ENCODE measurements around the gene GEMIN7. TPM values are rescaled to one million over a fixed set of nuclear protein-coding genes. Genes with fewer than 3 reads are reported as not detected.
A peak's percentile ranks its signal among the peaks of the same experiment; 100 is the strongest.
"Not testable (repeated sequence)": the region's sequence is repeated elsewhere in the genome, so short reads cannot be mapped to it uniquely, and the experiment has no call there.

GEMIN7 gene
- total and polyA plus RNA-seq, 2 experiments from 2014 or later: 48.8 to 69.0 TPM

DNA sequence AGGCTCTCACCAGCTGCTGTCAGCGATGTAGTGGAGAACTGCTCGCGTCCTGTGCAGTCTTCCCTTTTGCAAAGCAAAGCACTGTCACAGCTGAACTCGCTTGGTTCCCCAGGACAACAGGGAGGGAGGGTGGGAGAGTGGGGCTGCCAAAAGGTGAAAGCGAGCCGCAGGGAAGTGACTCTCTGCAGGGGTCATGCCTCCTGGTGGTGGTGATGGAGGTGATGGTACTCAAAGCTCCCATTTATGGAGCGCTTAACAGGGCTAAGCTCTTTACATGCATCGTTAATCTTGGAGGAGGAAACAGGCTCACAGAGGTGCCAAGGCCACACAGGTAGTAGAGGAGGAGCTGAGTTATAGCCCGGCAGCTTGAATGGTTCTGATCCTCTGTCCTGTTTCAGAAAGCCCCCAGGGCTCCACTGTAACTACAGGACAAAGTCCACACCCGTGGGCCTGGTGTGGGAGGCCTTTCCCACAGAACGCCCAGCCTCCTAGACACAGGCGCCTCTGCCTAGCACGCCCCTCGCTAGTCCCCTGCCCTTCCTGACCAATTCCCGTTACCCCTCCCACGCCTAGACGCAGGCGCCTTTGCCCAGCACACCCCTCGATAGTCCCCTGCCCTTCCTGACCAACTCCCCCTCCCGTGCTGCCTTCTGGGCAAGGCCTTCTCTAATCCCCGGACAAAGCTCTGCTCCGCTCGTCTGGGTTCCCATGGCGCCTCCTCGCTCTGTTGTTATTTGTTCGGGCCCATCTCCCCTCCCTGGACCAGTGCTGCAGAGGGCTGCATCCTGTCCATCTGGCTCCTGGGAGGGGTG, 24.7 kb downstream of the GEMIN7 start:
- Histone ChIP-seq H3K36me3 (replicated peaks; ENCODE audit: insufficient read depth, low read depth) (no peaks in the 10 kb centered on the region), H3K79me2 (peaks cover 96% of the 10 kb centered on the region), H3K27me3 (no peaks in the 10 kb centered on the region), H3K4me2 (peak overlapping the region; percentile 65), H3K4me1 (ENCODE audit: insufficient read depth) (peaks cover 64% of the 10 kb centered on the region), H2AFZ (no peak overlapping the region), H3K9me2 (replicated peaks; ENCODE audit: insufficient read depth) (no peaks in the 10 kb centered on the region), H4K20me1 (ENCODE audit: insufficient read depth, poor library complexity, severe bottlenecking) (peaks cover 51% of the 10 kb centered on the region), H3K4me3 (no peak overlapping the region), H3K27ac (peak overlapping the region; percentile 95), H3K9me3 (ENCODE audit: low read depth) (no peaks in the 10 kb centered on the region)
- no peak for TF ChIP-seq CTCF (IDR thresholded peaks at IDR 0.05; ENCODE audit: poor library complexity)
- no peak for TF ChIP-seq EZH2 (IDR thresholded peaks at IDR 0.05; ENCODE audit: borderline replicate concordance)
- TF ChIP-seq EZH2phosphoT487 (IDR thresholded peaks at IDR 0.05; ENCODE audit: low read depth, severe bottlenecking, unreplicated experiment): no peak
- DNase-seq (ENCODE audit: low spot score): peak; percentile 81
- WGBS (ENCODE audit: low lambda C conversion rate, missing lambda C conversion rate): 35% methylated on average over 26 of the region's 26 CpGs

DNA sequence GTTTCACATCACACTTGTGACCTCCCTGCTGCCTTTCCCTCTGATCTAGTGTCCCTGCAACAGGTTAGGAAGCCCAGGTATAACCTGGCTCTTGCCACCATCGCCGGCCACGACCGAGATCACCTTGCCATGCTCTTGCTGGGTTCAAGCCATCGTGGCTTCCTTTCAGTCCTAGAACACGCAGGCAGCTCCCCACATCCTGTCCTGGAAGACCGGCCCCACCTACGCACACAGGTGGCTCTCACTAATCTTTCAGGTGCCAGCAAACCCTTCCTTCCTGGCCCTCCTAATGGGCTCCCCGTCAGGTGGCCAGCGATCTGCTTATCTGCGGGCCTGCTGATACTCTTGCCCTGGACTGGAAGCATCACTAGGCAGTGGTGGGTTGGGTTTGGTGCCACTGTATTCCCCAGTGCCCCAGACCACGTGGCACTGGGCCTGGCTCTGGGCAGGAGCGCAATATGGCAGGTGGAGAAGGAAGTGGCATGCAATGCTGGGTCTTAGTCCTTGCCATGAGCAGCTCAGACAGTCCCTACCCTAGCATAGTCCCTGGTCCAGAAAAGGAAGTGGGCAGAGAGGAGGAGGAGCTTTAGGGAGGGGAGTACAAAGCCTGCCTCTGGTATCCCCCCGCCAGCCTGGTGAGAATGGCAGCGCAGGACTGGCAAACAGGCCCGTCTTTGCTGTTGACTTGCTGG, 25.7 kb downstream of the GEMIN7 start:
- Histone ChIP-seq H3K9me2 (replicated peaks; ENCODE audit: insufficient read depth) (no peaks in the 10 kb centered on the region), H3K27ac (peak overlapping the region; percentile 95), H2AFZ (no peak overlapping the region), H3K4me3 (no peak overlapping the region), H3K4me2 (peak overlapping the region; percentile 65), H3K4me1 (ENCODE audit: insufficient read depth) (peaks cover 53% of the 10 kb centered on the region), H4K20me1 (ENCODE audit: insufficient read depth, poor library complexity, severe bottlenecking) (peaks cover 56% of the 10 kb centered on the region), H3K36me3 (replicated peaks; ENCODE audit: insufficient read depth, low read depth) (no peaks in the 10 kb centered on the region), H3K9me3 (ENCODE audit: low read depth) (no peaks in the 10 kb centered on the region), H3K27me3 (no peaks in the 10 kb centered on the region), H3K79me2 (peaks cover 96% of the 10 kb centered on the region)
- WGBS (ENCODE audit: low lambda C conversion rate, missing lambda C conversion rate): 92% methylated on average over 16 of the region's 16 CpGs
- TF ChIP-seq EZH2phosphoT487 (IDR thresholded peaks at IDR 0.05; ENCODE audit: low read depth, severe bottlenecking, unreplicated experiment) (no peak), CTCF (IDR thresholded peaks at IDR 0.05; ENCODE audit: poor library complexity) (no peak), EZH2 (IDR thresholded peaks at IDR 0.05; ENCODE audit: borderline replicate concordance) (no peak)
- DNase-seq (ENCODE audit: low spot score): no peak

- not testable (repeated sequence) for DNase-seq (ENCODE audit: low spot score); H3K9me3 ChIP-seq (ENCODE audit: low read depth); H3K4me2 ChIP-seq; H3K27ac ChIP-seq; H3K36me3 ChIP-seq (replicated peaks; ENCODE audit: insufficient read depth, low read depth); H3K27me3 ChIP-seq; H3K4me3 ChIP-seq; H2AFZ ChIP-seq; H3K9me2 ChIP-seq (replicated peaks; ENCODE audit: insufficient read depth)
- Histone ChIP-seq H4K20me1 (ENCODE audit: insufficient read depth, poor library complexity, severe bottlenecking) (peaks cover 56% of the 10 kb centered on the region), H3K79me2 (peaks cover 96% of the 10 kb centered on the region), H3K4me1 (ENCODE audit: insufficient read depth) (peaks cover 37% of the 10 kb centered on the region)
- WGBS (ENCODE audit: low lambda C conversion rate, missing lambda C conversion rate): 91% methylated on average over 11 of the region's 11 CpGs
These were observed 27.3 kb downstream of the GEMIN7 start for GRCh38 chr19:45106363-45106762.

- Histone ChIP-seq H4K20me1 (ENCODE audit: insufficient read depth, poor library complexity, severe bottlenecking) (peaks cover 47% of the 10 kb centered on the region), H3K4me2 (no peak overlapping the region), H3K27ac (no peak overlapping the region), H3K4me3 (no peak overlapping the region), H3K27me3 (no peaks in the 10 kb centered on the region), H3K9me3 (ENCODE audit: low read depth) (no peaks in the 10 kb centered on the region), H3K9me2 (replicated peaks; ENCODE audit: insufficient read depth) (no peaks in the 10 kb centered on the region), H2AFZ (no peak overlapping the region), H3K4me1 (ENCODE audit: insufficient read depth) (peaks cover 29% of the 10 kb centered on the region), H3K36me3 (replicated peaks; ENCODE audit: insufficient read depth, low read depth) (no peaks in the 10 kb centered on the region), H3K79me2 (peaks cover 96% of the 10 kb centered on the region)
- TF ChIP-seq CTCF (IDR thresholded peaks at IDR 0.05; ENCODE audit: poor library complexity): no peak
- TF ChIP-seq EZH2phosphoT487 (IDR thresholded peaks at IDR 0.05; ENCODE audit: low read depth, severe bottlenecking, unreplicated experiment): no peak
- no peak for TF ChIP-seq EZH2 (IDR thresholded peaks at IDR 0.05; ENCODE audit: borderline replicate concordance)
- WGBS (ENCODE audit: low lambda C conversion rate, missing lambda C conversion rate): 92% methylated on average over 12 of the region's 12 CpGs
- no peak for DNase-seq (ENCODE audit: low spot score)
These were observed 28.6 kb downstream of the GEMIN7 start for GRCh38 chr19:45107621-45108150.
